Measurements from ENCODE around the gene NTRK2. TPM values are rescaled to one million over a fixed set of nuclear protein-coding genes. Genes with fewer than 3 reads are reported as not detected.
A peak's percentile ranks its signal among the peaks of the same experiment; 100 is the strongest.

NTRK2 gene
- total RNA-seq, 1 experiment from 2014 or later = 0.06 TPM

DNA sequence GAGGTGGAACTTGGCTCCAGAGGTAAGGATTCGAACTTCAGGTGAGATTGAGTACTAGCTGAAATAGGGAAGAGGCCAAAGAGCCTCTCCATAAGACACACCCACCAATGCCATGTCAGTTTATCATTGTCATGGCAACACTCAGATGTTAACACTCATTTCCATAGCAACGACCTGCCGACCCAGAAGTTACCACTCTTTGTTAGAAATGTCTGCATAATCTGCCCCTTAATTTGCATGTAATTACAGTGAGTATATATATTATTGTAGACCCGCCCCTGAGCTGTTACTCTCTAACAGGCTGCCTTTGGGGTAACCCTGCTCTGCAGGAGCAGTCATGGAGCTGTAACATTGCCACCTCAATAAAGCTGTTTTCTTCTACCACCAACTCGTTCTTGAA is 10.2 kb upstream of the NTRK2 start:
- H3K4me1 ChIP-seq (ENCODE audit: insufficient read depth, low read length, poor library complexity, severe bottlenecking) = no peaks in the 10 kb centered on the region
- no peaks in the 10 kb centered on the region for H3K9me3 ChIP-seq (ENCODE audit: low read depth, low read length, poor library complexity, severe bottlenecking)
- DNase-seq (ENCODE audit: low spot score) = no peak
- no TSS peak for BruUV-seq (replicated peaks)
- ChIA-PET POLR2A (ENCODE audit: low non-redundant PET) (no interaction called here), CTCF (no interaction called here)
- intact Hi-C loops (cut with micrococcal nuclease; ENCODE audit: unreplicated experiment) = no loop called here
- H3K4me3 ChIP-seq (ENCODE audit: low read depth, low read length, poor library complexity, severe bottlenecking) = no peak overlapping the region
- H3K36me3 ChIP-seq (ENCODE audit: insufficient read depth, low read length, poor library complexity, severe bottlenecking) = no peaks in the 10 kb centered on the region
- H3K27me3 ChIP-seq (replicated peaks; ENCODE audit: insufficient read depth, low read depth, low read length, poor library complexity) = peaks cover 8% of the 10 kb centered on the region
- no peak for TF ChIP-seq CTCF (conservative IDR thresholded peaks at IDR 0.05; ENCODE audit: low read depth, low read length)
- no peak for TF ChIP-seq EZH2 (IDR thresholded peaks at IDR 0.05; ENCODE audit: borderline replicate concordance, low read depth, low read length, poor library complexity, severe bottlenecking)
- H3K27ac ChIP-seq (ENCODE audit: low read depth, low read length, poor library complexity, severe bottlenecking) = no peak overlapping the region

DNA sequence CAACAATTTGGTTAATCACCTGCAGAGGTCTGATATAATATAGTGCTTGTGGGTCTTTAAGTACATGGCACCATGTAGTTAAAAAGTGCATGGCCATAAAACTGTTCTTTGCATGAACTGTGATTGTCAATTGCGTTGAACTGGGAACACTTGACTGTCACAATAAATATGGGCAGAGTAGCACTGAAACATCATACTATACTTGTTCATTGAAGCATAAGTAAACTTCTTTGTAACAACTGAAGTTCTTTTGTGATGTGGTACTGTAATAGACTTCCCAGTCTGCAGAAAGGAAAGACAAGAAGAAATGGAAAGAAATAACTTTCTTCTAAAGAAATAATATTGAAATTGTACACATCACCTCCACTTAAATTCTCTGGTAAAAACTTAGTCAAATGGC is 9.8 kb upstream of the NTRK2 start:
- TF ChIP-seq EZH2 (IDR thresholded peaks at IDR 0.05; ENCODE audit: borderline replicate concordance, low read depth, low read length, poor library complexity, severe bottlenecking) (no peak), CTCF (conservative IDR thresholded peaks at IDR 0.05; ENCODE audit: low read depth, low read length) (no peak)
- CTCF ChIA-PET = no interaction called here
- BruUV-seq (replicated peaks) = no TSS peak
- H3K27me3 ChIP-seq (replicated peaks; ENCODE audit: insufficient read depth, low read depth, low read length, poor library complexity) = peaks cover 8% of the 10 kb centered on the region
- no peak for DNase-seq (ENCODE audit: low spot score)
- POLR2A ChIA-PET (ENCODE audit: low non-redundant PET) = no interaction called here
- no peaks in the 10 kb centered on the region for H3K9me3 ChIP-seq (ENCODE audit: low read depth, low read length, poor library complexity, severe bottlenecking)
- H3K27ac ChIP-seq (ENCODE audit: low read depth, low read length, poor library complexity, severe bottlenecking) = no peak overlapping the region
- intact Hi-C loops (cut with micrococcal nuclease; ENCODE audit: unreplicated experiment) = loop anchor here (10.0 kb wide), 1 partner anchor 295 kb away; no protein-coding TSS in a partner anchor
- no peaks in the 10 kb centered on the region for H3K4me1 ChIP-seq (ENCODE audit: insufficient read depth, low read length, poor library complexity, severe bottlenecking)
- no peak overlapping the region for H3K4me3 ChIP-seq (ENCODE audit: low read depth, low read length, poor library complexity, severe bottlenecking)
- H3K36me3 ChIP-seq (ENCODE audit: insufficient read depth, low read length, poor library complexity, severe bottlenecking) = no peaks in the 10 kb centered on the region

GRCh38 chr9:84667571-84668195 is 1.8 kb upstream of the NTRK2 start:
- intact Hi-C loops (cut with micrococcal nuclease; ENCODE audit: unreplicated experiment) = loop anchor here (10.0 kb wide), 1 partner anchor 287 kb away; no protein-coding TSS in a partner anchor
- ChIA-PET CTCF (no interaction called here), POLR2A (ENCODE audit: low non-redundant PET) (no interaction called here)
- DNase-seq (ENCODE audit: low spot score) = peak; percentile 36
- Histone ChIP-seq H3K4me3 (ENCODE audit: low read depth, low read length, poor library complexity, severe bottlenecking) (peak overlapping the region; percentile 12), H3K9me3 (ENCODE audit: low read depth, low read length, poor library complexity, severe bottlenecking) (no peaks in the 10 kb centered on the region), H3K36me3 (ENCODE audit: insufficient read depth, low read length, poor library complexity, severe bottlenecking) (no peaks in the 10 kb centered on the region), H3K4me1 (ENCODE audit: insufficient read depth, low read length, poor library complexity, severe bottlenecking) (peaks cover 5% of the 10 kb centered on the region), H3K27me3 (replicated peaks; ENCODE audit: insufficient read depth, low read depth, low read length, poor library complexity) (peaks cover 71% of the 10 kb centered on the region), H3K27ac (ENCODE audit: low read depth, low read length, poor library complexity, severe bottlenecking) (no peak overlapping the region)
- BruUV-seq (replicated peaks) = no TSS peak
- TF ChIP-seq EZH2 (IDR thresholded peaks at IDR 0.05; ENCODE audit: borderline replicate concordance, low read depth, low read length, poor library complexity, severe bottlenecking) (no peak), CTCF (conservative IDR thresholded peaks at IDR 0.05; ENCODE audit: low read depth, low read length) (peak; percentile 46)

Measured in A673 (cell line).